Kidney epithelial cell (primary cell): Measurements from ENCODE around the gene UGT1A1. TPM values are rescaled to one million over a fixed set of nuclear protein-coding genes. Genes with fewer than 3 reads are reported as not detected.

ENCODE experiments used
- DNase-seq: peaks from one replicate; pipeline ENCODE4 v3.0.0-alpha.2; 2010; ENCODE audit warnings: low read depth
- H3K27me3 ChIP-seq: 2 replicates; pipeline ENCODE4 v1.6.0; 2011; ENCODE audit warnings: low read length; ENCODE audit not compliant: control insufficient read depth, insufficient read depth
- H3K36me3 ChIP-seq: 2 replicates; pipeline ENCODE4 v1.5.1; 2011; ENCODE audit warnings: low read length; ENCODE audit not compliant: control insufficient read depth, insufficient read depth
- H3K4me3 ChIP-seq: 2 replicates; pipeline ENCODE4 v1.5.1; 2011; ENCODE audit warnings: low read depth, mild to moderate bottlenecking, control low read depth, low read length
- CTCF ChIP-seq: IDR thresholded peaks from 2 replicates; pipeline ENCODE4 v1.5.1; 2011; ENCODE audit warnings: mild to moderate bottlenecking, moderate library complexity, low read length, control low read depth, inconsistent platforms; ENCODE audit not compliant: insufficient read depth, poor library complexity, severe bottlenecking
- total RNA-seq: library from RNA; depleted of rRNA; stranded (reverse); fragments of >200 nt; gene quantifications from 2 replicates; pipeline ENCODE4 v1.2.3, GENCODE V29; 2015

UGT1A1 gene
- total RNA-seq, 1 donor from 2014 or later: not detected

- no peak for DNase-seq
- no peak for TF ChIP-seq CTCF
- Histone ChIP-seq H3K27me3 (no peaks in the 10 kb centered on the region), H3K4me3 (no peak overlapping the region), H3K36me3 (no peaks in the 10 kb centered on the region)
Observed at GRCh38 chr2:233817995-233818638, 58.0 kb downstream of the UGT1A1 start.

- H3K4me3 ChIP-seq: no peak overlapping the region
- DNase-seq: no peak
- TF ChIP-seq CTCF: no peak
- H3K27me3 ChIP-seq: no peaks in the 10 kb centered on the region
- no peaks in the 10 kb centered on the region for H3K36me3 ChIP-seq
Observed at GRCh38 chr2:233818639-233819621, 58.9 kb downstream of the UGT1A1 start.

- Histone ChIP-seq H3K27me3 (no peaks in the 10 kb centered on the region), H3K36me3 (no peaks in the 10 kb centered on the region), H3K4me3 (no peak overlapping the region)
- TF ChIP-seq CTCF: no peak
- DNase-seq: no peak
Observed at GRCh38 chr2:233819884-233820773, 60.1 kb downstream of the UGT1A1 start.

GRCh38 chr2:233820774-233821105 lies 60.7 kb downstream of the UGT1A1 start:
- Histone ChIP-seq H3K36me3 (no peaks in the 10 kb centered on the region), H3K4me3 (no peak overlapping the region), H3K27me3 (no peaks in the 10 kb centered on the region)
- no peak for DNase-seq
- TF ChIP-seq CTCF: no peak

DNA sequence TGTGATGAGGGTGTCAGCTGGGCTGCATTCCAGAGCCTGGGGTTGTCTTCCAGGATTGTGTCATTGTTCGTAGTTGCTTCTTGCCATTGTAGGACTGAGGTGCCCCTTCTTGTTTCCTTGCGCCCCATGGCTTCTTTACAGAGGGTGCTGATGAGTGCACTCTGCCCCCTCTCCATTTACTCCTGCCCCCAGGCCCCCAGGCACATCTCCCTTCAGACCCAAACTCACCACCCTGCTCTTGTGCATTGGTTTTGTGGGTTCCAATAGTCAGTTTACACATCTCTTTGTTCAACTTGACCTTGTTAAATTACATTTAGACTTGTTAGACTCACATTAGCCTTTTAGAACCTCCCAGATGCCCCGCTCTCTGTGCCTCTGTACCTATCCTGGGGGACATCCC lies 61.1 kb downstream of the UGT1A1 start:
- DNase-seq: no peak
- Histone ChIP-seq H3K27me3 (no peaks in the 10 kb centered on the region), H3K36me3 (no peaks in the 10 kb centered on the region), H3K4me3 (no peak overlapping the region)
- no peak for TF ChIP-seq CTCF
